Left ventricle myocardium inferior (tissue), 1 donor: ENCODE results near the gene NUP160. TPM values are rescaled to one million over a fixed set of nuclear protein-coding genes. Genes with fewer than 3 reads are reported as not detected.

Experiments
- DNase-seq: peaks from one replicate; pipeline ENCODE4 v3.0.0-alpha.2; 2020
- H3K27ac ChIP-seq: fragments of 200-600 bp; replicated peaks from 2 replicates; pipeline ENCODE4 v1.8.0; 2021
- H3K27me3 ChIP-seq: fragments of 200-600 bp; 2 replicates; pipeline ENCODE4 v1.8.0; 2021; ENCODE audit warnings: low read depth
- H3K36me3 ChIP-seq: fragments of 200-600 bp; 2 replicates; pipeline ENCODE4 v1.8.0; 2021
- H3K4me1 ChIP-seq: fragments of 200-600 bp; 2 replicates; pipeline ENCODE4 v1.8.0; 2021
- H3K4me3 ChIP-seq: fragments of 200-600 bp; 2 replicates; pipeline ENCODE4 v1.8.0; 2021; ENCODE audit warnings: mild to moderate bottlenecking, moderate library complexity
- H3K9me3 ChIP-seq: fragments of 200-600 bp; replicated peaks from 2 replicates; pipeline ENCODE4 v1.8.0; 2021
- intact Hi-C: fragments of 100-400 bp; cut with micrococcal nuclease; formaldehyde crosslinking; loops from one replicate; pipeline ENCODE4 v1.11.0; 2022
- total RNA-seq: library from RNA; stranded (reverse); fragmentation: NEBNext Ultra II Directional; extraction: Animal tissue kit (Norgen Biotek cat#: 25700); gene quantifications from one replicate; pipeline ENCODE4 v1.2.1, GENCODE V29; 2021
- TF ChIP-seq, protein P1 (sequence below): fragments of 200-600 bp; IDR thresholded peaks from 2 replicates; pipeline ENCODE4 v1.8.0; 2021; ENCODE audit warnings: antibody characterized with exemption, mild to moderate bottlenecking, borderline replicate concordance
- donor health status: DM: no; HTN: yes; CAD: no; lungs with severe emphysema.

NUP160 gene
- total RNA-seq, 1 donor from 2014 or later, result 12.8 TPM

DNA sequence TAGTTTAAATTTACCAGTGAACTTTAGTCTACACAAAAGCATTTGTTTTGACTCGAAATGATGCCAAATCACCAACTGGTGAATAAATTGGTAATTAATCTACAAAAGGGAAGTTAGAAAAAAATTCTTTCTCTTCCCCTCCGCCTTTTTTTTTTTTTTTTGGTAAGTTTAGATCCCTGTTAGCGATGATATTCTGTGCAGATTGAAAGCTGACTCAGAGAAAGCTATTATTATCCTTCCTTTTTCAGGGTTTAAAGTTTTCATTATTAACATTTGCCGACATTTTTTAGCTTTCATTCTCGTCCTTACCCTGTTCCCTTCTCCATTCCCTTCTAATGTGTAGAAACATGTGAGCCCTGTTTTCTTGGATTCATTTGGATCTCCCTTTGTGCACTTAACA is 16.8 kb upstream of the NUP160 start:
- Histone ChIP-seq H3K4me3 (no peak overlapping the region), H3K4me1 (peaks cover 7% of the 10 kb centered on the region), H3K36me3 (no peaks in the 10 kb centered on the region), H3K27ac (peak overlapping the region; percentile 52), H3K27me3 (no peaks in the 10 kb centered on the region), H3K9me3 (no peaks in the 10 kb centered on the region)
- TF ChIP-seq, protein P1, sequence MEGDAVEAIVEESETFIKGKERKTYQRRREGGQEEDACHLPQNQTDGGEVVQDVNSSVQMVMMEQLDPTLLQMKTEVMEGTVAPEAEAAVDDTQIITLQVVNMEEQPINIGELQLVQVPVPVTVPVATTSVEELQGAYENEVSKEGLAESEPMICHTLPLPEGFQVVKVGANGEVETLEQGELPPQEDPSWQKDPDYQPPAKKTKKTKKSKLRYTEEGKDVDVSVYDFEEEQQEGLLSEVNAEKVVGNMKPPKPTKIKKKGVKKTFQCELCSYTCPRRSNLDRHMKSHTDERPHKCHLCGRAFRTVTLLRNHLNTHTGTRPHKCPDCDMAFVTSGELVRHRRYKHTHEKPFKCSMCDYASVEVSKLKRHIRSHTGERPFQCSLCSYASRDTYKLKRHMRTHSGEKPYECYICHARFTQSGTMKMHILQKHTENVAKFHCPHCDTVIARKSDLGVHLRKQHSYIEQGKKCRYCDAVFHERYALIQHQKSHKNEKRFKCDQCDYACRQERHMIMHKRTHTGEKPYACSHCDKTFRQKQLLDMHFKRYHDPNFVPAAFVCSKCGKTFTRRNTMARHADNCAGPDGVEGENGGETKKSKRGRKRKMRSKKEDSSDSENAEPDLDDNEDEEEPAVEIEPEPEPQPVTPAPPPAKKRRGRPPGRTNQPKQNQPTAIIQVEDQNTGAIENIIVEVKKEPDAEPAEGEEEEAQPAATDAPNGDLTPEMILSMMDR, result no peak
- intact Hi-C loops, result no loop called here
- DNase-seq, result no peak

DNA sequence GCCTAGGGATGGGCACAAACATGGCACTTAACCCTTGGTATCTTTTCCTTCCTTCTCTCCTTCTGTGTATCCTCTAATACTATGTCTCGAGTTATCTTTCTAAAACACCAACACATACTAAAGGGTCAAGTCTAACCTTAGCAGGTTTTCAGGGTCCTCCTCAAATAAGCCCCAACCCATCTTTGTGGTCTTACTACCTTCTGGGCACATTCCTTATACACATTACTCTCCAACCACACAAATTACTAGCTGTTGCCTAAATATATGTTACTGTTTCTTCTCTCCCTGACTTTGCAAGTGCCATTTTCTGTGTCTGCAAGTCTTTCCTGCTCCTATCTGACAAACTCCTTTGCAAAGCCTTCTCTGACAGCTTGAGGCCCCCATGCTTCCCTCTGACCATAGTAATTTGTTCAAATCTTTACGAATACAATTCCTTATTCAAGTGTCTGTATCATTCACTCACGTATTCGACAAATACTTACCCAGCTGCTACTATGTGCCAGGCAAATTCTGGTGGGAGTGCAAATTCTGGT is 15.8 kb upstream of the NUP160 start:
- DNase-seq, result no peak
- H3K9me3 ChIP-seq, result no peaks in the 10 kb centered on the region
- H3K36me3 ChIP-seq, result no peaks in the 10 kb centered on the region
- intact Hi-C loops, result no loop called here
- peak overlapping the region; percentile 52 for H3K27ac ChIP-seq
- no peaks in the 10 kb centered on the region for H3K27me3 ChIP-seq
- H3K4me1 ChIP-seq, result peaks cover 7% of the 10 kb centered on the region
- H3K4me3 ChIP-seq, result no peak overlapping the region
- TF ChIP-seq, protein P1, result no peak

DNA sequence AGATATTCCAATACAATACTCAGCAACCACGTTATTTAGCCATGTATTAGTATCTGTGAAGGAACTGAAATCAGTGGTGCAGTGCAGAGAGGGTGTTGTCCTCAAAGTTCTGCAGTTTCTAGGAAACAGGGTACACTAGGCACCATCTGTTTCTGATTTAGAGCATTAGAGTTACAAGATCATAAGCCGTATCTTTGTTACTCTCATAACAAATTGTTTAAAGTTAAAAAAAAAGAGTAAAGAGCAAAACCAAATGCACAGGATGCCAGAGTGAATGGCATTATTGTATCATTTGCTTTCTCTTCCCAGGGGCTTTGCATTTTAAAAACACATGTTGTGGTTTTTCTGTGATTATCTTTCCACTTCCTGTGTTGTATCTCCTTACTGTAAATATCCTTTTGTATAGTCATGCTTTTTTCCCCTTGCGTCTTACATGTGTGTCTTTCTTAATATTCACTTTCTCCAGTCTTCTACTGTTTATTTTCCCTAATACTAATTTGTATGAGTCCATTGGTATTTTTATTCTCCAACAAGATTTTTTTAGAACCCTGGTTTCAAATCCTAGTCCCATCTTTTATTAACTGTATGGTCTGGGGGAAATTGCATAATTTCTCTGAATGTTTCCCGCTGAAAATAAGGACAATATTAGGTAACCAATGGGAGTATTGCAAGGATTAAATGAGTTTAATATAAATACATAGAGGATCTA is 15.2 kb upstream of the NUP160 start:
- no peak overlapping the region for H3K4me3 ChIP-seq
- H3K9me3 ChIP-seq, result no peaks in the 10 kb centered on the region
- H3K4me1 ChIP-seq, result peaks cover 7% of the 10 kb centered on the region
- H3K27me3 ChIP-seq, result no peaks in the 10 kb centered on the region
- intact Hi-C loops, result no loop called here
- DNase-seq, result no peak
- no peaks in the 10 kb centered on the region for H3K36me3 ChIP-seq
- peak overlapping the region; percentile 52 for H3K27ac ChIP-seq
- TF ChIP-seq, protein P1, result no peak

DNA sequence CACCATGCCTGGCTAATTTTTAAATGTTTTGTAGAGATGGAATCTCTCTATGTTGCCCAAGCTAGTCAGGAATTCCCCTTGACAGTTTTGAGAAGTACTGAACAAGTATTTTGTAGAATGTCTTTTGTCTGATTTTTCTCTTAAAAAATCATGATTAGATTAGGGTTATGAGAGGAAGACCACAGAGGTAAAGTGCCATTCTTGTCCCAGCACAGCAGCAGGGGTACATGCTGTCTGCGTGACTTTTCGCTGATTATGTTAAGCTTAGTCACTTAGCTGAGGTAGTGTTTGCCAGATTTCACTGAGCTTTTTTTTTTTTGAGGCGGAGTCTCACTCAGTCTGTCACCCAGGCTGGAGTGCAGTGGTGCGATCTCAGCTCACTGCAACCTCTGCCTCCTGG is 13.6 kb upstream of the NUP160 start:
- intact Hi-C loops, result no loop called here
- no peak for DNase-seq
- Histone ChIP-seq H3K27ac (no peak overlapping the region), H3K9me3 (no peaks in the 10 kb centered on the region), H3K27me3 (no peaks in the 10 kb centered on the region), H3K36me3 (no peaks in the 10 kb centered on the region), H3K4me3 (no peak overlapping the region), H3K4me1 (peaks cover 7% of the 10 kb centered on the region)
- TF ChIP-seq, protein P1, result no peak

DNA sequence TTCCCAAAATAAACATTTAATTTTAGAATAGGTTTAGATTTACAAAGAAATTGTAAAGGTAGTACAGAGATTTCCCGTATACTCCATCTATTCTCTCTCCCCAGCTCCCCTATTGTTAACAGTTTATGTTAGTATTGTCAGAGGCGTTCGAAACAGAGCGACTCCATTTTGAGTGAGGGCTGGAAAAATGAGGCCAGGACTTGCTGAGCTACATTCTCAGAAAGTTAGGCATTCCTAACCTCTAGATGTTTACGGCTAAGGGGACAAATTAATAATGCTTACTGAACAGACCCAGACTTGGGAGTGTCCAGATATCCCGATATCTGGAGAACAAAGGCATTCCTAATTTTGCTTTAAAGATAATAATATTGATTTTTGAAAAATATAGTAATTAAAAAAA is 12.4 kb upstream of the NUP160 start:
- DNase-seq, result no peak
- Histone ChIP-seq H3K4me3 (no peak overlapping the region), H3K27me3 (no peaks in the 10 kb centered on the region), H3K9me3 (no peaks in the 10 kb centered on the region), H3K4me1 (peaks cover 12% of the 10 kb centered on the region), H3K36me3 (no peaks in the 10 kb centered on the region), H3K27ac (no peak overlapping the region)
- intact Hi-C loops, result no loop called here
- TF ChIP-seq, protein P1, result no peak
